ENCODE results near the gene FOLH1.

DNA sequence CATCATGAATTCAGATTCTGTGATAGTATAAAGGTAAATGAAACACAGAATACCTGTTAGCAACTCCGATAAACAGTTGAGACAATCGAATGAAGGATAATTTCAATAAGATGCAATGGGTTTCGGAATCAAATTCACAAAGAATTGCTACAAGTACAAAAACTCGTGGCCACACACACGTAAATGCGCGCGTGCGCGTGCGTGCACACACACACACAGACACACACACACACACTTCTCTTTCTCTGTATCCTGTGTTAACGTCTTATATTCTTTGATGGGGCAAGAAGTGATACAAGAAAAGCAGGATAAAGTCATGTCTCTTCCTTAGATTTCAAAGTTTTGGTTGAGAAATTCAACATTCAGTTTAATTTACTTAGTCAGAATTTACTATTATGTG, 57.2 kb downstream of the FOLH1 start:
- TF ChIP-seq, protein P1, sequence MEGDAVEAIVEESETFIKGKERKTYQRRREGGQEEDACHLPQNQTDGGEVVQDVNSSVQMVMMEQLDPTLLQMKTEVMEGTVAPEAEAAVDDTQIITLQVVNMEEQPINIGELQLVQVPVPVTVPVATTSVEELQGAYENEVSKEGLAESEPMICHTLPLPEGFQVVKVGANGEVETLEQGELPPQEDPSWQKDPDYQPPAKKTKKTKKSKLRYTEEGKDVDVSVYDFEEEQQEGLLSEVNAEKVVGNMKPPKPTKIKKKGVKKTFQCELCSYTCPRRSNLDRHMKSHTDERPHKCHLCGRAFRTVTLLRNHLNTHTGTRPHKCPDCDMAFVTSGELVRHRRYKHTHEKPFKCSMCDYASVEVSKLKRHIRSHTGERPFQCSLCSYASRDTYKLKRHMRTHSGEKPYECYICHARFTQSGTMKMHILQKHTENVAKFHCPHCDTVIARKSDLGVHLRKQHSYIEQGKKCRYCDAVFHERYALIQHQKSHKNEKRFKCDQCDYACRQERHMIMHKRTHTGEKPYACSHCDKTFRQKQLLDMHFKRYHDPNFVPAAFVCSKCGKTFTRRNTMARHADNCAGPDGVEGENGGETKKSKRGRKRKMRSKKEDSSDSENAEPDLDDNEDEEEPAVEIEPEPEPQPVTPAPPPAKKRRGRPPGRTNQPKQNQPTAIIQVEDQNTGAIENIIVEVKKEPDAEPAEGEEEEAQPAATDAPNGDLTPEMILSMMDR (IDR thresholded peaks at IDR 0.05; ENCODE audit: borderline replicate concordance, extremely low read depth, low read length, poor library complexity, severe bottlenecking), result no peak
- TF ChIP-seq EZH2 (IDR thresholded peaks at IDR 0.05; ENCODE audit: borderline replicate concordance, low read depth, low read length, severe bottlenecking), result no peak
